Transverse colon (tissue), 4 donors: ENCODE measurements around the gene TMEM69. TPM values are rescaled to one million over a fixed set of nuclear protein-coding genes. Genes with fewer than 3 reads are reported as not detected.
A peak's percentile ranks its signal among the peaks of the same experiment; 100 is the strongest.

Source experiments
- DNase-seq: peaks from one replicate; pipeline ENCODE4 v3.0.0-alpha.2; 2019
- H3K27ac ChIP-seq, 4 donors: fragments of 200-600 bp; sonication (generic); 2 replicates each; pipeline ENCODE4 v1.5.1; 2016 to 2018; ENCODE audit warnings: inconsistent platforms in 4 of 4
- H3K27me3 ChIP-seq: fragments of 200-600 bp; sonication (generic); 2 replicates; pipeline ENCODE4 v1.5.1; 2017; ENCODE audit warnings: inconsistent platforms
- H3K36me3 ChIP-seq, 4 donors: fragments of 200-600 bp; sonication (generic); 2 replicates each; pipeline ENCODE4 v1.5.1; 2017 to 2019; ENCODE audit warnings: inconsistent platforms in 4 of 4
- H3K4me1 ChIP-seq, 4 donors: fragments of 200-600 bp; sonication (generic); 2 replicates each; pipeline ENCODE4 v1.5.1; 2017 to 2020; ENCODE audit warnings: inconsistent platforms in 4 of 4
- H3K4me3 ChIP-seq, 4 donors: fragments of 200-600 bp; sonication (generic); 1 replicate in 1 of 4; 2 replicates in 3 of 4; pipeline versions ENCODE4 v1.5.1 to v1.6.1; 2017 to 2019; ENCODE audit warnings: inconsistent platforms in 4 of 4
- H3K9me3 ChIP-seq, 2 donors: fragments of 200-600 bp; sonication (generic); 2 replicates each; pipeline ENCODE4 v1.5.1; 2017 to 2019; ENCODE audit warnings: inconsistent platforms in 2 of 2
- CTCF ChIP-seq, 5 experiments: fragments of 200-600 bp in 3 of 5; fragments of 450-650 bp in 2 of 5; sonication (generic) in 3 of 5; IDR thresholded peaks; 1 replicate in 2 of 5; 2 replicates in 3 of 5; pipeline ENCODE4 v1.5.1; 2016 to 2017; ENCODE audit warnings: antibody characterized with exemption in 5 of 5, inconsistent platforms in 3 of 5, mild to moderate bottlenecking in 2 of 5, moderate library complexity in 1 of 5
- EP300 ChIP-seq: sonication (generic); formaldehyde crosslinking; IDR thresholded peaks from one replicate; pipeline ENCODE4 v1.6.1; 2017; ENCODE audit warnings: antibody characterized with exemption, low read depth
- POLR2A ChIP-seq: fragments of 450-650 bp; IDR thresholded peaks from one replicate; pipeline ENCODE4 v1.6.1; 2016; ENCODE audit warnings: antibody characterized with exemption, mild to moderate bottlenecking, moderate library complexity
- POLR2AphosphoS5 ChIP-seq, 3 donors: sonication (generic); formaldehyde crosslinking; IDR thresholded peaks; one replicate each; pipeline ENCODE4 v1.6.1; 2016; ENCODE audit warnings: antibody characterized with exemption in 3 of 3
- WGBS, 2 donors: methylation state at CpG; one replicate each; pipeline ENCODE4 v1.1.5; 2018; ENCODE audit warnings: low coverage in 1 of 2; 5-methylcytosine and 5-hydroxymethylcytosine counted together
- in situ Hi-C, 4 donors: fragments of 200-750 bp; cut with MboI; loops; one replicate each; pipeline versions ENCODE4 v1.15.0 to v1.15.1; 2017; ENCODE audit warnings: low sequenced_read_pairs in 3 of 4, low pct_ligation_motif_present in 1 of 4, low pct_unique_long_range_greater_than_20kb in 1 of 4
- intact Hi-C: fragments of 100-400 bp; cut with DNase I; formaldehyde crosslinking; loops from one replicate; pipeline ENCODE4 v1.15.1; 2023; ENCODE audit warnings: low total_unique reads
- total RNA-seq, 4 donors: library from RNA; depleted of rRNA; stranded (reverse); fragments of >200 nt; gene quantifications; one replicate each; pipeline ENCODE4 v1.1.0, GENCODE V29; 2016

The TMEM69 gene
- total RNA-seq, 4 donors from 2014 or later, result 6.4 to 47.2 (median 28.0) TPM

- TF ChIP-seq POLR2AphosphoS5 (IDR thresholded peaks at IDR 0.05) (no peak), POLR2A (no peak), EP300 (no peak), CTCF (IDR thresholded peaks at IDR 0.05) (no peak)
- no peak for DNase-seq
- peak overlapping the region; percentile 64 to 84 (median 78) for H3K27ac ChIP-seq
- intact Hi-C loops (no loop called here), in situ Hi-C loops (no loop called here)
- WGBS, 2 donors, result 83 to 84% methylated on average over 2 of the region's 2 CpGs
- peaks cover 4 to 32% (median 26%) of the 10 kb centered on the region in 4 donors for H3K4me1 ChIP-seq
- peaks cover 0 to 35% (median 8%) of the 10 kb centered on the region in 4 donors for H3K36me3 ChIP-seq
- H3K27me3 ChIP-seq, result no peaks in the 10 kb centered on the region
- H3K4me3 ChIP-seq, result no peak overlapping the region
- H3K9me3 ChIP-seq, result no peaks in the 10 kb centered on the region
Observed at GRCh38 chr1:45644661-45645060, 43.3 kb upstream of the TMEM69 start.

GRCh38 chr1:45647248-45648021 lies 40.5 kb upstream of the TMEM69 start:
- Histone ChIP-seq H3K9me3 (no peaks in the 10 kb centered on the region), H3K4me3 (no peak overlapping the region), H3K4me1 (peaks cover 4 to 32% (median 26%) of the 10 kb centered on the region in 4 donors), H3K27ac (peak overlapping the region; percentile 19 to 53 (median 38)), H3K27me3 (no peaks in the 10 kb centered on the region), H3K36me3 (peaks cover 0 to 29% (median 7%) of the 10 kb centered on the region in 4 donors)
- in situ Hi-C loops (no loop called here), intact Hi-C loops (no loop called here)
- 67 to 72% methylated on average over 4 to 9 of the region's 9 CpGs for WGBS, 2 donors
- no peak for DNase-seq
- no peak for TF ChIP-seq CTCF (IDR thresholded peaks at IDR 0.05)

GRCh38 chr1:45654540-45655280 lies 33.3 kb upstream of the TMEM69 start:
- no peak overlapping the region for H3K4me3 ChIP-seq
- H3K9me3 ChIP-seq, result no peaks in the 10 kb centered on the region
- H3K36me3 ChIP-seq, result peaks cover 0 to 89% (median 42%) of the 10 kb centered on the region in 4 donors
- H3K4me1 ChIP-seq, result peaks cover 0 to 42% (median 16%) of the 10 kb centered on the region in 4 donors
- H3K27ac ChIP-seq, result no peak overlapping the region
- intact Hi-C loops, result no loop called here
- in situ Hi-C loops, result no loop called here
- DNase-seq, result no peak
- no peak for TF ChIP-seq CTCF (IDR thresholded peaks at IDR 0.05)
- TF ChIP-seq POLR2AphosphoS5 (IDR thresholded peaks at IDR 0.05), result no peak
- TF ChIP-seq EP300, result no peak
- TF ChIP-seq POLR2A, result no peak
- H3K27me3 ChIP-seq, result no peaks in the 10 kb centered on the region
- WGBS, 2 donors, result 86 to 93% methylated on average over 10 to 12 of the region's 12 CpGs

- Histone ChIP-seq H3K4me1 (peaks cover 0 to 47% (median 16%) of the 10 kb centered on the region in 4 donors), H3K27me3 (no peaks in the 10 kb centered on the region), H3K27ac (no peak overlapping the region), H3K9me3 (no peaks in the 10 kb centered on the region), H3K4me3 (no peak overlapping the region), H3K36me3 (peaks cover 0 to 85% (median 39%) of the 10 kb centered on the region in 4 donors)
- TF ChIP-seq EP300, result no peak
- no peak for TF ChIP-seq POLR2AphosphoS5 (IDR thresholded peaks at IDR 0.05)
- no peak for TF ChIP-seq POLR2A
- no peak for TF ChIP-seq CTCF (IDR thresholded peaks at IDR 0.05)
- DNase-seq, result no peak
- WGBS, 2 donors, result 78 to 95% methylated on average over 3 of the region's 3 CpGs
- in situ Hi-C loops, result no loop called here
- intact Hi-C loops, result no loop called here
Observed at GRCh38 chr1:45656573-45657226, 31.3 kb upstream of the TMEM69 start.
